Measurements from ENCODE around the gene NISCH.
"Not testable (repeated sequence)": the region's sequence is repeated elsewhere in the genome, so short reads cannot be mapped to it uniquely, and the experiment has no call there.

Gene NISCH

GRCh38 chr3:52517796-52518722, 62.7 kb downstream of the NISCH start:
- no peak for DNase-seq

- DNase-seq, result no peak
These were observed 63.5 kb downstream of the NISCH start for GRCh38 chr3:52518723-52519444.

- DNase-seq, result no peak
These were observed 64.2 kb downstream of the NISCH start for GRCh38 chr3:52519445-52520140.

GRCh38 chr3:52520141-52520667, 64.8 kb downstream of the NISCH start:
- DNase-seq, result no peak

- DNase-seq, result no peak
These were observed 65.5 kb downstream of the NISCH start for GRCh38 chr3:52520716-52521487.

GRCh38 chr3:52521488-52521824, 66.1 kb downstream of the NISCH start:
- DNase-seq, result no peak

GRCh38 chr3:52521881-52522650, 66.7 kb downstream of the NISCH start:
- no peak for DNase-seq

- DNase-seq, result no peak
These were observed 67.3 kb downstream of the NISCH start for GRCh38 chr3:52522651-52523251.

GRCh38 chr3:52523386-52524257, 68.2 kb downstream of the NISCH start:
- no peak for DNase-seq

- no peak for DNase-seq
These were observed 68.9 kb downstream of the NISCH start for GRCh38 chr3:52524258-52524751.

- DNase-seq, result no peak
These were observed 69.6 kb downstream of the NISCH start for GRCh38 chr3:52524752-52525679.

GRCh38 chr3:52525680-52526561, 70.5 kb downstream of the NISCH start:
- DNase-seq, result no peak

GRCh38 chr3:52526671-52527038, 71.3 kb downstream of the NISCH start:
- DNase-seq, result not testable (repeated sequence)

- no peak for DNase-seq
These were observed 71.8 kb downstream of the NISCH start for GRCh38 chr3:52527039-52527731.

GRCh38 chr3:52527732-52528585, 72.6 kb downstream of the NISCH start:
- DNase-seq, result no peak
